Neuron (in vitro differentiated cells): ENCODE measurements around the gene UBR1.
"Not testable (repeated sequence)": the region's sequence is repeated elsewhere in the genome, so short reads cannot be mapped to it uniquely, and the experiment has no call there.

Experiments
- H2AFZ ChIP-seq: one replicate; pipeline ENCODE4 v1.6.1; 2013; ENCODE audit warnings: low read depth, mild to moderate bottlenecking, inconsistent platforms, low read length, moderate library complexity
- H3K27me3 ChIP-seq: one replicate; pipeline ENCODE4 v1.6.1; 2013; ENCODE audit warnings: low read length; ENCODE audit not compliant: insufficient read depth
- H3K36me3 ChIP-seq: one replicate; pipeline ENCODE4 v1.6.1; 2013; ENCODE audit warnings: low read length; ENCODE audit not compliant: insufficient read depth
- H3K4me1 ChIP-seq: one replicate; pipeline ENCODE4 v1.6.1; 2013; ENCODE audit warnings: low read length; ENCODE audit not compliant: insufficient read depth
- H3K4me3 ChIP-seq: 2 replicates; pipeline ENCODE4 v1.5.1; 2013; ENCODE audit warnings: mild to moderate bottlenecking, low read length, moderate library complexity
- H3K9me3 ChIP-seq: one replicate; pipeline ENCODE4 v1.6.1; 2013; ENCODE audit warnings: low read length

The UBR1 gene

GRCh38 chr15:43071451-43071850 is 34.4 kb downstream of the UBR1 start:
- no peaks in the 10 kb centered on the region for H3K27me3 ChIP-seq

GRCh38 chr15:43070893-43071292 is 34.9 kb downstream of the UBR1 start:
- Histone ChIP-seq H2AFZ (no peak overlapping the region), H3K9me3 (peaks cover 12% of the 10 kb centered on the region), H3K27me3 (no peaks in the 10 kb centered on the region), H3K36me3 (peaks cover 78% of the 10 kb centered on the region), H3K4me3 (no peak overlapping the region), H3K4me1 (no peaks in the 10 kb centered on the region)

More at GRCh38 chr15:43071451-43071850, 34.4 kb downstream of the UBR1 start:
- peaks cover 12% of the 10 kb centered on the region for H3K9me3 ChIP-seq
- no peak overlapping the region for H3K4me3 ChIP-seq
- H3K36me3 ChIP-seq = peaks cover 74% of the 10 kb centered on the region
- no peak overlapping the region for H2AFZ ChIP-seq
- no peaks in the 10 kb centered on the region for H3K4me1 ChIP-seq

GRCh38 chr15:43070249-43070648 is 35.6 kb downstream of the UBR1 start:
- no peak overlapping the region for H2AFZ ChIP-seq
- H3K4me1 ChIP-seq = no peaks in the 10 kb centered on the region
- H3K4me3 ChIP-seq = no peak overlapping the region
- H3K36me3 ChIP-seq = peaks cover 83% of the 10 kb centered on the region
- H3K9me3 ChIP-seq = peaks cover 12% of the 10 kb centered on the region
- no peaks in the 10 kb centered on the region for H3K27me3 ChIP-seq

GRCh38 chr15:43067717-43068461 is 37.9 kb downstream of the UBR1 start:
- Histone ChIP-seq H3K9me3 (peaks cover 12% of the 10 kb centered on the region), H3K36me3 (peaks cover 70% of the 10 kb centered on the region), H3K4me1 (no peaks in the 10 kb centered on the region), H3K27me3 (no peaks in the 10 kb centered on the region), H2AFZ (no peak overlapping the region), H3K4me3 (no peak overlapping the region)

GRCh38 chr15:43056696-43057095 is 49.1 kb downstream of the UBR1 start:
- Histone ChIP-seq H3K36me3 (peaks cover 93% of the 10 kb centered on the region), H2AFZ (no peak overlapping the region), H3K4me1 (no peaks in the 10 kb centered on the region)

GRCh38 chr15:43052860-43053259 is 53.0 kb downstream of the UBR1 start:
- Histone ChIP-seq H3K9me3 (peaks cover 2% of the 10 kb centered on the region), H3K4me1 (no peaks in the 10 kb centered on the region), H3K27me3 (no peaks in the 10 kb centered on the region), H3K36me3 (peaks cover 90% of the 10 kb centered on the region), H2AFZ (no peak overlapping the region), H3K4me3 (no peak overlapping the region)

More at GRCh38 chr15:43056696-43057095, 49.1 kb downstream of the UBR1 start:
- Histone ChIP-seq H3K9me3 (no peaks in the 10 kb centered on the region), H3K4me3 (no peak overlapping the region), H3K27me3 (no peaks in the 10 kb centered on the region)

GRCh38 chr15:43048935-43049334 is 56.9 kb downstream of the UBR1 start:
- Histone ChIP-seq H2AFZ (no peak overlapping the region), H3K4me3 (no peak overlapping the region), H3K9me3 (peaks cover 2% of the 10 kb centered on the region), H3K4me1 (no peaks in the 10 kb centered on the region), H3K27me3 (no peaks in the 10 kb centered on the region), H3K36me3 (peaks cover 82% of the 10 kb centered on the region)

GRCh38 chr15:43046484-43046883 is 59.4 kb downstream of the UBR1 start:
- Histone ChIP-seq H3K27me3 (no peaks in the 10 kb centered on the region), H3K36me3 (peaks cover 79% of the 10 kb centered on the region), H3K4me3 (no peak overlapping the region), H3K9me3 (peaks cover 6% of the 10 kb centered on the region), H2AFZ (no peak overlapping the region), H3K4me1 (no peaks in the 10 kb centered on the region)

GRCh38 chr15:43042885-43043284 is 63.0 kb downstream of the UBR1 start:
- Histone ChIP-seq H3K27me3 (no peaks in the 10 kb centered on the region), H3K9me3 (peaks cover 4% of the 10 kb centered on the region), H3K36me3 (peaks cover 55% of the 10 kb centered on the region)

GRCh38 chr15:43041085-43041484 is 64.8 kb downstream of the UBR1 start:
- H3K27me3 ChIP-seq, H3K4me3 ChIP-seq, H3K9me3 ChIP-seq, H2AFZ ChIP-seq, H3K4me1 ChIP-seq: not testable (repeated sequence)
- peaks cover 51% of the 10 kb centered on the region for H3K36me3 ChIP-seq

More at GRCh38 chr15:43042885-43043284, 63.0 kb downstream of the UBR1 start:
- Histone ChIP-seq H2AFZ (no peak overlapping the region), H3K4me1 (no peaks in the 10 kb centered on the region), H3K4me3 (no peak overlapping the region)

- H3K27me3 ChIP-seq, H3K4me3 ChIP-seq, H3K4me1 ChIP-seq, H3K9me3 ChIP-seq, H2AFZ ChIP-seq: not testable (repeated sequence)
- H3K36me3 ChIP-seq = peaks cover 40% of the 10 kb centered on the region
Observed at GRCh38 chr15:43035240-43035639, 70.6 kb downstream of the UBR1 start.

GRCh38 chr15:43029476-43029875 is 76.4 kb downstream of the UBR1 start:
- no peaks in the 10 kb centered on the region for H3K27me3 ChIP-seq
- H2AFZ ChIP-seq = no peak overlapping the region
- H3K4me3 ChIP-seq = no peak overlapping the region
- H3K4me1 ChIP-seq = no peaks in the 10 kb centered on the region
- peaks cover 66% of the 10 kb centered on the region for H3K36me3 ChIP-seq
- no peaks in the 10 kb centered on the region for H3K9me3 ChIP-seq

GRCh38 chr15:43025150-43025549 is 80.7 kb downstream of the UBR1 start:
- Histone ChIP-seq H3K9me3 (no peaks in the 10 kb centered on the region), H3K27me3 (no peaks in the 10 kb centered on the region), H3K36me3 (peaks cover 84% of the 10 kb centered on the region), H2AFZ (no peak overlapping the region), H3K4me1 (no peaks in the 10 kb centered on the region), H3K4me3 (no peak overlapping the region)

- H2AFZ ChIP-seq, H3K27me3 ChIP-seq, H3K4me1 ChIP-seq, H3K4me3 ChIP-seq, H3K9me3 ChIP-seq: not testable (repeated sequence)
- H3K36me3 ChIP-seq = peaks cover 41% of the 10 kb centered on the region
Observed at GRCh38 chr15:43014671-43015070, 91.2 kb downstream of the UBR1 start.
